Raji (cell line): ENCODE results near the gene AMBRA1.

Source experiments
- POLR2A ChIP-seq: IDR thresholded peaks from 2 replicates; pipeline ENCODE4 v1.6.1; 2011; ENCODE audit warnings: low read depth, low read length, control low read depth; ENCODE audit not compliant: insufficient read depth

The AMBRA1 gene

DNA sequence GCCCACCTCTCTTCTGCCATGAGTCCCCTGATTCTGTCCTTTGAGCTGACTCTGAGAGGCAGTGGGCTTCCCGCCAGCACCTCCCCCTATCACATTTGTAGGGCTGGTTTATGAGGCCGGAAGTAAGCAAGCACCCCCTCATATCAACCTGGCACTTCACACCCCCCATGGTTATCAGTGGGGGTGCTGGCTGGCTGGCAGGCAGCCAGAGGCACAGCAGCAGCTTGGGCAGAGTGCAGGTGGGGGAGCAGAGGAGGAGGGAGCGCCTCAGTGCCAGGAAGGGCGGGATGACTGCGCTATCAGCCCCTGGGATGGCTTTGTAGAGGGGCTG is 179.4 kb downstream of the AMBRA1 start:
- TF ChIP-seq POLR2A = no peak

DNA sequence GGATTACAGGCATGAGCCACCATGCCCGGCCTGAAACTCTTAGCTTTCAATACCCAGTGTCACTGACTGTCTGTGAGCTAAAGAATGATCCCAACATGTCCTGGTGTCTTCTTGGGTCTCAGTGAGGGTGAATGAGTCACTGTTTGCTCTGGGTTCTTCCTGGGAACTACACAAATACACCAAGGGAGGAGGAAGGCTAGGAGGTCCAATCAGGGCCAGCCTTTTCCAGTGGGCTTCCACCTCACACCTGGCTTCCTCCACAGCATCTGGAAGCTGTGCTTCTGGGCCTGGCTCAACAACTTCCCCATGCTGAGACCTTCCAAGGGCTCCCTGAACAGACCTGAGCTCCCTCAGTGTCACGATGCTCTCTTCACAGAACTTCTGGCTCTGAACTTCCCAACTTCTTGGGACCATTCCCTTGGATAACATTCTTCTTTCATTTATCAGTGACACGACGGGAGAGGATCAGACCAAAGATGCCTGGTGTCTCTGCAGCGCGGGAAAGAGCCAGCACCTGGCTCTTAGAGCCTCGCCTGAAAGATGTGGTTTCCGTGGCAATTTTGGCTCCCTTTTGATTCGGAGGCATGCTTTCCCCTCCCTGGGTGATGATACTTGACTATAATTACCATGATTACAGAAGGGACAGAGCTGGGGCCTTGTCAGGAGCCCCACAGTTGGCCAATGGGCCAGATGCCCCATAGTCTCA is 179.9 kb downstream of the AMBRA1 start:
- no peak for TF ChIP-seq POLR2A

DNA sequence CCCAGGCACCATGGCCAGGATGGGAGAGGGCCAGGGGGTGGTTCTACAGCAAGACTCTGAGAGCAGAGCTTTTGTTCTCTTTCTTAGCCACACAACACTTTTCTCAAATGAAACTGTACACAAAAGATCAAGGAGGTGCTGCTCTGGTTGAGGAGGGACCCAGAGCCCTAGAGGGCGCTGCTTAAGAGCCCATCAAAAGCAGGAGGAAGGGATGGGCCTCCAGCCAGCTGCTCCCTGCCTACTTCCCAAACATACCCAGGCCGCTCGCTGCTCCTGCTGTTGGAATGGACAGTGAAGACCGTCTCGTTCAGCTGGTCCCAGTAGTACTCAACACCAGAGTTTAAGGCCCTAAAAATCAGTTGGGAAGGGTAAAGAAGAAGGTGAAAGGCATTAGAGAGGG is 183.8 kb downstream of the AMBRA1 start:
- no peak for TF ChIP-seq POLR2A

DNA sequence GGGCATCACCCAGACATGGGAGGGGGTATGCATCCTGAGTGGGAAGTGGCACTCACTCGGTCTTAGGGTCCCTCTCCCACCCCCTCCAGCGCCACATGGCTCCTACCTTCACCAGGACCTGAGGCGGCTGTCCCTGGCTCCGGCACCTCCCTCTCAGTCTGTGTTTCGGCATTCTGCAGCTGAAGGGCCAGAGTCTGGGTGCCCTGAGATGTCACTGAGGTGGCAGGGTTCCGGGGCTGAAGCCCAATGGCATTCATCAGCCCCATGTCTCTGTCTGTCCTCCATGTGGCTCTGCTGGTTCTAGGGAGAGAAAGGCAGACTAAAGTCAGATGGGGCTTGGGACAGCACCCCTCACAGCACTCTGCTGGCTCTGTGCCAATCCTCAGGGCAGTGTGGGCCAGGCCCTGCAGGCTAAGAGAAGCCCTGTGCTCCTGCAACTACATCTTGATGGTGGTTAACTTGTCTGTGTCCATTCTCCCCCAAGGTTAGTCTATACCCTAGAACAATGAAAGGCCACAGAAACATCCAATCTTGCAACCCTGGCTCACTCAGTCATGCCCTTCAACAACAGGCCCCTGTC is 185.3 kb downstream of the AMBRA1 start:
- no peak for TF ChIP-seq POLR2A

DNA sequence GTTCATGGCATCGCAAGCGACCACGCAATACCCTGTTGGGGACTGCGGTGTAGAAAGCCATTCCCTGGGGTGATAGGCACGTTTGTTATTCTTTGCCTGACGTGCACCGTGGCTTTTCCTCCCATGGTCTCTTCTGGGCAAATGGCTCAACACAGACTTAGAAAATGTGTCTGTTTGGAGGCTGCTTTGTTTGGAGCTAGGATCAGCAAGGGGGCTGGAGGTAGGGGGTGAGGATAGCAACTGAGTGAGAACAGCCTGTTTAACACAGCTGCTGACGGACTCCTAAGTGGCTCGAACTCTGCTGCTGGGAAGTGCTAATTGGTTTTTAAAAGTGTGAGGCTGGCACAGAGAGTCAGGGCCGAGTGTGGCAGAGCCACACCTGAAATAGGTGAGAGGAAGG is 186.2 kb downstream of the AMBRA1 start:
- no peak for TF ChIP-seq POLR2A

DNA sequence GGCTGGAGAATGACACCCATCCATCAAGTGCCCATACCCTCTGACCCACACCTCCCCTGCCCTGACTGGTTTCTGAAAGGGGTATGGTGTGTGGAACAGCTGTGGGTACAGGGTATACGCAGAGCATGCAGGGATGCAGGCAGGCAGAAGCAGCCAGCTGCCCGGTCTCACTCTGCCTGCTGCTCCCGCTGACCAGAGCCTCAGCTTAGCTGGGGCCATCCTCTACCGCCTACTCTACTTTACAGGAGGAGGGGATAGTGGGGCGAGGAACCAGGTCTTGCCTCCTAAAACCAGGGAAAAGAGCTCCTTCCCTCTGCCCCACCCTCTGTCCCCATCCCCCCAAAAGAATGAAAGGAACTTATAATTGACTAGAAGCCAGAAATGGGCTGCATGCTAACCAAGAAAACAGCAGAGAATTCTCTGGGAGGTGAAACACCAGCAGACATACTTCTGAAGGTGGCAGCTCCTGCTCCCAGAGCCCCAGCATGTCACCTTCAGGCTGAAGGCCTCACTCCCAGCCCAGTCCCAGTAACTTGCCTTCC is 189.3 kb downstream of the AMBRA1 start:
- TF ChIP-seq POLR2A = no peak

DNA sequence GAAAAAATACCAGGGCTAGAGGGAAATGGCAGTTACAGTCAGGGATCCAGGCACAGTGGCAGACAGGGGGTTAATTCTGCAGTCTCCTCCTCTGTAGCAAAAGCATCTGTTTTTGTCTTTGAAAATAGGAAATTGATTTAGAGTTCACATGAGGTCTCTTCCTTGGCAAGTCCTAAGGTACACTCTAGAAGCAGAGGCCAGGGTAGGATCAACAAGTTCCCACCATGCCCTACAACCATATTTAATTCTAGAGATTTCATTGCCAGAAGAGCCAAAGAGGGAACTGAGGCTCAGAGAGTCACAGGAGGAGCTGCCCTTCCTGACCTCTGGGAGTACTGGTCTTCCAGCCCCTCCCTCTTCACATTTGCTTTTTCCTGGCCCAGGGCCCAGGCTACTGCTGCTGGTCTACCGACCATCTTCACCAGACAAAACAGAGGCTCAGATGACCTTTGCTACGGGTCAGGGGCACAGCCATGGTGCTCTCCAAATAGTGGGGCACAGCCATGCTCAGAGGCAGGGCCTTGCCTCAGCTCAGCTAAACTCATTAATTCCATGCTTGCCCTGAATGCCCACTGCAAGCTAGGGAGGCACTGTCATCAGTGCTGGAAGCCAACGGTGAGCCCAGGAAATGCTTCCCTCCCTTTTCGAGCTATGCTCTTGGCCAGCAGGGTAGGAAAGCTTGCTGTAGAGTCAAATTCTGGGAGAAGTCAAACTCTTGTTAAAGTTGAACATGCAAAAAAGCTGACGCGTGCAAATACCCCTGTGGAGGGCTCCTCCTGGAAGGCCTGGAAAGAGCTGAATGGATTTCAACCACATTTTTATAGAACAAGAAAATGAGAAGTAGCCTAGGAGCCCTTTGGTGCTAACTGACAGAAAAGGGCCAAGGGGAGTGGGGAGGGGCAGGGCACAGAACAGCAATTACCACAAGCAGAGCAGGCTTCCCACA is 190.6 kb downstream of the AMBRA1 start:
- TF ChIP-seq POLR2A = no peak

DNA sequence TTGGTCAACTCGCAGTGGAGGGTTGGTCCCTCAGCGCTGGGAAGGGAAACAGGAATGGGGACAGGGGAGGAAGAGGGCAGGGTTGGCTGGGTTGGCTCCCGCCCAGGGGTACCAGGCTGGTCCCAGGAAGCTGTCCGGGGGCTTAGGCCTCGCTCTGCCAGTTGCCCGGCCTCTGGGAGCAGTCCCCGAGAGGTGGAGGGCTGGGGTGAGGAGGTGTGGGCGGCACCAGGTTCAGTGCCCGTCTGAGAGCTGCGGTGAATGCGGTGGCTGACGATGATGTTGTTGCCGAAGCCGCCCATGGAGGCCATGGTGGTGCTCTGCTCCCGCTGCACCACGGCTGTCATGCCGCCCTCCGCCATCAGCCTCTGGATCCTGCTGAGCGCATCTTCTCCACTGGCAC is 196.3 kb downstream of the AMBRA1 start:
- TF ChIP-seq POLR2A = no peak

DNA sequence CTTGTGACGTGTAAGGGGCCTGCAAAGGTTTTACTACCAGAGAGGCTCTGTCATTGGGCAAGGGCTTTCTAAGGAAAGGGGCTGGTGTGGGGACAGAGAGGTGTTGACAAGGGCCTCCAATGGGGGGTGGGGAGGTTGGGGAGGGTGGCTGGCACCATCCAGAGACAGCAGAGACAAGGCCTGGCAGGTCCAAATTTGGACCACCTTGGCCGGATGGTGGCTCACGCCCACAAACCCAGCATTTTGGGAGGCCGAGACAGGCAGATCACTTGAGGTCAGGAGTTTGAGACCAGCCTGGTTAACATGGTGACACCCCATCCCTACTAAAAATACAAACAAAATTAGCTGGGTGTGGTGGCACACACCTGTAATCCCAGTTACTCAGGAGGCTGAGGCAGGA is 200.1 kb downstream of the AMBRA1 start:
- TF ChIP-seq POLR2A = no peak

DNA sequence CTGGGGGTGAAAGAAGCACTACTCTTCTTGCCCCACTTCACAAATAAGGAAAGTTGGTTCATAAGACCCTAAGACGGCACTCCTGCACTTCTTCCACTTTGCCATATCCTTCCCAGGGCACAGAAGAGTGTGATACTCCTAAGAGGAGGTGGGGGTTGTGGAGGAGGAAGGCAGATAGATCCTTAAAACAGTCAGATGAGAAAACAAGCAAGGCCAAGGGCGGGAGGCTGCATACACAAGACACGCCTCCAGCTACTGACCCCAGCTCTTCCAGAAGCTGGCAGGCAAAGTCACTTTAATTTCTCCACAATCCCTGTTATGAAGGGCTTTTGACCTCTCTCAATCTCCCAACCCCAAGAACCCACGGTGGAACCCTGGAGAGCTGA is 200.6 kb downstream of the AMBRA1 start:
- no peak for TF ChIP-seq POLR2A

DNA sequence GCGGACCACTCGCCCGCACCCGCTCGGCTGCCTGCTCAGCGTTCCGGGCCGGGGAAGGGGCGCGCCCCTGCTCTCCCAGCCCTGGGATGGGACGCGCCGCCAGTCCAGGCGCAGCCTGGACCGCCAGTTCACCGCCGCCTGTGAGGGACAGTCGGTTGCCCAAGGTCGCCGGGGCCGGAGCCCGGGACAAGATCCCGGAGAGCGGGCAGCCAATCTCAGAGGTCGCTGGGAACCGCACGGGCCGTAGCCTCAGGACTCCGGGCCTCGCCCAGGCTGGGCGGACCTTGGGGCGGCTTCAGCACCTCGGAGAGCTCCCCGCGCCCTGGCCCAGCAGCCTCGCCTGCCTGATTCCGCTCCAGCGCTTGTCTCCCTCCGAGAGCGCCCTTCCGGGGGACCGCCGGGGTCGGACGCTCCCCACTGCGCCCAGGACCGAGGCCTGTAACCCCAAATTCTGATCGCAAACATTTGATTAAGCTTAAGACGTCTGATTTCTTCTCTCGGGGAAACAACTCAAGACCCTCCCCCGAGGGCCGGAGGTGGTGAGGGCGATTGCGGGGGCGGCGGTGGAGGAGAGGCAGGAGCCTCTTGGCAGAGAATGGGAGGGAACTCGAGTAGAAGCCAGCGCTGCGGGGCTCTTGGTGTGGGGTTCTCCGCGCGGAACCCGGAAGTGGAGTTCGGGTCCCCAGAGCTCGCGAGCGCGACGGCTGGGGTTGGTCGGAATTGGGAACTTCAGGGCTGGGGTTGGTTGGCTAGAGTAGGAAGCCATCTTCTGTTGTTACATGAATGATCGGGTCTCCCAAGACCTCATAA is 201.2 kb downstream of the AMBRA1 start:
- no peak for TF ChIP-seq POLR2A

DNA sequence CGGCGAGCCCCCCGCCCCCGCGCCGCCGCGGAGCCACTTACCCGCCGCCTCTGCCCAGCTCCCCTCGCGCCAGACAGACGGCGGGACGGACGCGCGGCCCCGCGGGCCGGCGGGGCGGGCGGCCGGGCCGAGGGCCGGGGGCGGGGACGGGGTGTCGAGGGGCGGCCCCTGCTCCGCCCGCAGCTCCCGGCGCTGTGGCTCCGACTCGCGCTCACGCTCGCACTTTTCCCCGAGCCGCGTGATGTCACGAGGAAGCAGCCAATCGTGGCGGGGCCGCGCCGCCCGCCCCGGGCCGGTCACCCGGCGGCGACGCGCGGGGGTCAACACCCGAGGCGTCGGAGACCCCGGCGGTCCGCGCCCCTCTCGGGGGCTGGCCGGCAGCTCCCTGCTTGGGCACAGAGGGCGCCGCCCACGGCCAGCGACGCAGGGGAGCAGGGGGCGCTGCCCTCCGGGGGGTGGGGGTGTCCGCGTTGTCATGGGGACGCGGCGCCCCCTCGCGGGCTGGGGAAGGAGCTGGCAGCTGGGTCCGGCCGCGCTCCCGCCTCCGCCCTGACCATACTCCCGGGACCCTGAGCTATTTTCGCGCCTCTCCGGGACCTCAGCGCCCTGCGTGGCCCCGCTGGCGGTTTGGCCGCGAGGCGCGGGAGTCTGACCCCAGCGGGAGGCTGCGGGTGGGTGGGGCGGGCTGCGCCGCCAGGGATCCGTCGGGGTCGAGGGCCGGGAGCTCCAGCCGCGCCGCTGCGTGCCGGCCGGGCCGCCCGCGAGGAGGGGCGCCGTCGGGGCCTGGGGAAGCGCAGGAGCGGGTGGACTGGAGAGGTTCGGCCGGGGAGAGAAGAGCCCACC is 202.0 kb downstream of the AMBRA1 start, which contains the start of gene CHRM4:
TSS of gene CHRM4 (minus strand) at position 199 of the 843 bp plus-strand sequence. CDS start 5,219 bp downstream, outside the sequence.
- TF ChIP-seq POLR2A = no peak

DNA sequence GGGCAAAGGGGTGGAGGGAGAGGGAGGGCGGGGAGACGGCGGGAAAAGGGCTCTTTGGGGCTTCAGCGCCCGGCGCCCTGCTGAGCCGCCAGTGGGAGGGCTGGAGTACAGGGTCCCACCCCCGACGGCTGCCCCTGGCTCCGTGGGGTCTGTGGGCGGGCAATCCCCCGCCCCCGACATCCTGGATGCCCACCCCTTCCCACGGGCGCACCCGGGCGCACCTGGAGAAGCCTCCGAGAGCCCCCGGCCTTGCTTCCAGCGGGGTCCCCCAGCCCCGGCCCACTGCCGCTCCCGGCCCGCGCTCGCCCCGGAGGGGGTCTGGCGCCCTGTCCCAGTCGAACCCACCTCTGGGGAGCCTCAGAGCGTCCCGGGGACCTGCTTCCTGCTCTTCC is 202.6 kb downstream of the AMBRA1 start:
- no peak for TF ChIP-seq POLR2A
